ENCODE data around the gene PORCN. TPM values are rescaled to one million over a fixed set of nuclear protein-coding genes. Genes with fewer than 3 reads are reported as not detected.

Gene PORCN
- total RNA-seq, 6 donors from 2014 or later = 10.0 to 53.4 (median 14.3) TPM

Other genes starting within 250 kb of the PORCN start
- not detected for gene SSX3, start 152.3 kb upstream of the PORCN start, total RNA-seq
- gene SSX4, start 125.5 kb upstream of the PORCN start, total RNA-seq = not detected
- gene SSX4B, start 97.0 kb upstream of the PORCN start, total RNA-seq = not detected
- gene SLC38A5, start 38.7 kb upstream of the PORCN start, total RNA-seq = 10 to 100 TPM; 10.2 to 32.4 (median 17.9) TPM
- 10 to 100 TPM; 25.2 to 49.1 (median 42.8) TPM for gene FTSJ1, start 32.8 kb upstream of the PORCN start, total RNA-seq
- gene EBP, start 12.8 kb downstream of the PORCN start, total RNA-seq = 100 to 1,000 TPM in 2 of 6 donors, 10 to 100 TPM in 4; 21.0 to 101 (median 74.9) TPM
- 10 to 100 TPM; 15.2 to 26.4 (median 18.8) TPM for gene TBC1D25, start 30.7 kb downstream of the PORCN start, total RNA-seq
- 100 to 1,000 TPM; 129 to 486 (median 187) TPM for gene RBM3, start 65.5 kb downstream of the PORCN start, total RNA-seq
- gene WDR13, start 88.5 kb downstream of the PORCN start, total RNA-seq = 100 to 1,000 TPM in 5 of 6 donors, 10 to 100 TPM in 1; 71.2 to 185 (median 141) TPM
- 10 to 100 TPM; 11.7 to 46.0 (median 33.9) TPM for gene WAS, start 174.8 kb downstream of the PORCN start, total RNA-seq
- gene SUV39H1, start 187.7 kb downstream of the PORCN start, total RNA-seq = 1 to 10 TPM; 1.2 to 7.3 (median 6.0) TPM